AG04449 (cell line): ENCODE results near the gene BCS1L.

Experiments used
- CTCF ChIA-PET: fragments of 350-600 bp; formaldehyde crosslinking; extraction: SDS; loops from one replicate; lab custom pipeline; 2021; ENCODE audit warnings: antibody characterized with exemption; lab: Yijun Ruan, JAX
- POLR2A ChIA-PET: fragments of 400-600, 350-600 bp; formaldehyde crosslinking; extraction: SDS; loops from one replicate; lab custom pipeline; 2020; ENCODE audit warnings: antibody characterized with exemption, inconsistent platforms; lab: Yijun Ruan, JAX
- DNase-seq: peaks from one replicate; pipeline ENCODE4 v3.0.0-alpha.2; 2010; ENCODE audit warnings: low read depth, low spot score
- H3K4me3 ChIP-seq: 2 replicates; pipeline ENCODE4 v1.5.1; 2011; ENCODE audit warnings: low read depth, mild to moderate bottlenecking, control low read depth, low read length
- CTCF ChIP-seq: IDR thresholded peaks from one replicate; pipeline ENCODE4 v1.5.1; 2011; ENCODE audit warnings: mild to moderate bottlenecking, moderate library complexity, low read length, control low read depth, inconsistent platforms; ENCODE audit not compliant: insufficient read depth; ENCODE audit errors: missing control alignments

Gene BCS1L

GRCh38 chr2:218701806-218702205 is 42.3 kb downstream of the BCS1L start:
- CTCF ChIA-PET = interaction anchor here (1.1 to 5.0 kb wide), 6 partner anchors 9 to 197 kb away, joined by 4 to 36 read pairs (median 8); partner anchors contain the start of gene TTLL4
- TF ChIP-seq CTCF = no peak
- POLR2A ChIA-PET = no interaction called here
- no peak for DNase-seq
- H3K4me3 ChIP-seq = no peak overlapping the region

- ChIA-PET CTCF (interaction anchor here (2.6 to 5.0 kb wide), 2 partner anchors 15 to 145 kb away, joined by 14 to 36 read pairs; no protein-coding TSS in a partner anchor), POLR2A (no interaction called here)
- TF ChIP-seq CTCF = no peak
- no peak for DNase-seq
- no peak overlapping the region for H3K4me3 ChIP-seq
Observed at GRCh38 chr2:218703341-218703740, 43.9 kb downstream of the BCS1L start.

GRCh38 chr2:218708086-218708485 is 48.6 kb downstream of the BCS1L start:
- POLR2A ChIA-PET = interaction anchor here (1.1 kb wide), 1 partner anchor 21 kb away, joined by 4 read pairs; no protein-coding TSS in a partner anchor

GRCh38 chr2:218709908-218710307 is 50.4 kb downstream of the BCS1L start:
- ChIA-PET POLR2A (interaction anchor here (1.0 kb wide), 1 partner anchor 51 kb away, joined by 3 read pairs; the partner anchor contains the start of genes BCS1L and ZNF142), CTCF (interaction anchor here (0.6 to 6.7 kb wide), 28 partner anchors 7 to 166 kb away, joined by 3 to 97 read pairs (median 4); partner anchors contain the start of genes BCS1L, WNT6 and ZNF142)
- H3K4me3 ChIP-seq = peak overlapping the region; percentile 50; the same call in 1 of the 2 replicates
- no peak for DNase-seq
- no peak for TF ChIP-seq CTCF

More at GRCh38 chr2:218708086-218708485, 48.6 kb downstream of the BCS1L start:
- H3K4me3 ChIP-seq = no peak overlapping the region
- DNase-seq = no peak
- CTCF ChIA-PET = interaction anchor here (0.6 to 2.3 kb wide), 7 partner anchors 12 to 214 kb away, joined by 3 to 16 read pairs (median 4); no protein-coding TSS in a partner anchor
- no peak for TF ChIP-seq CTCF

- CTCF ChIA-PET = interaction anchor here (0.6 to 6.7 kb wide), 29 partner anchors 8 to 165 kb away, joined by 3 to 97 read pairs (median 5); partner anchors contain the start of genes BCS1L, WNT6 and ZNF142
- H3K4me3 ChIP-seq = peak overlapping the region; percentile 50
Observed at GRCh38 chr2:218710334-218710686, 50.8 kb downstream of the BCS1L start.

More at GRCh38 chr2:218710334-218710686, 50.8 kb downstream of the BCS1L start:
- POLR2A ChIA-PET = interaction anchor here (1.0 kb wide), 1 partner anchor 51 kb away, joined by 3 read pairs; the partner anchor contains the start of genes BCS1L and ZNF142
- no peak for TF ChIP-seq CTCF
- no peak for DNase-seq
